A549 (cell line): ENCODE measurements around the gene WNT3A. TPM values are rescaled to one million over a fixed set of nuclear protein-coding genes. Genes with fewer than 3 reads are reported as not detected.

Experiments
- CEBPB ChIP-seq, 2 experiments: fragments of >200 bp in 1 of 2; sonication (Bioruptor Twin) in 1 of 2; formaldehyde crosslinking in 1 of 2; IDR thresholded peaks; 2 replicates each; pipeline ENCODE4 v1.6.1; 2012 to 2016
- CHD4 ChIP-seq: fragments of 200-600 bp; sonication (generic); IDR thresholded peaks from 2 replicates; pipeline ENCODE4 v1.6.1; 2016; ENCODE audit warnings: antibody characterized with exemption, mild to moderate bottlenecking, borderline replicate concordance
- EHMT2 ChIP-seq: fragments of 200-600 bp; sonication (generic); IDR thresholded peaks from 2 replicates; pipeline ENCODE4 v1.6.1; 2016; ENCODE audit warnings: antibody characterized with exemption, low read depth, mild to moderate bottlenecking, moderate library complexity
- EP300 ChIP-seq, 2 experiments: fragments of >200 bp; sonication (Bioruptor Twin); formaldehyde crosslinking; IDR thresholded peaks; 2 replicates in 1 of 2; 3 replicates in 1 of 2; pipeline ENCODE4 v1.6.1; 2016 to 2017
- GATA3 ChIP-seq: IDR thresholded peaks from 2 replicates; pipeline ENCODE4 v1.6.1; 2012; ENCODE audit warnings: borderline replicate concordance
- HOXA7 ChIP-seq: fragments of 250-450 bp; sonication (Bioruptor Pico); IDR thresholded peaks from 2 replicates; pipeline ENCODE4 v1.5.0; 2020; ENCODE audit warnings: mild to moderate bottlenecking, moderate library complexity
- HOXB5 ChIP-seq: fragments of 250-450 bp; sonication (Bioruptor Pico); IDR thresholded peaks from 2 replicates; pipeline ENCODE4 v1.5.0; 2020; ENCODE audit warnings: mild to moderate bottlenecking, moderate library complexity
- JUNB ChIP-seq: fragments of >200 bp; sonication (Bioruptor Twin); formaldehyde crosslinking; IDR thresholded peaks from 2 replicates; pipeline ENCODE4 v1.6.1; 2016
- KDM1A ChIP-seq: fragments of 200-600 bp; sonication (generic); IDR thresholded peaks from 2 replicates; pipeline ENCODE4 v1.6.1; 2016; ENCODE audit warnings: low read depth, mild to moderate bottlenecking
- MAZ ChIP-seq: fragments of 150-350 bp; IDR thresholded peaks from 2 replicates; pipeline ENCODE4 v1.6.1; 2014; ENCODE audit warnings: antibody characterized with exemption, low read depth, low read length, borderline replicate concordance
- MYC ChIP-seq: IDR thresholded peaks from 2 replicates; pipeline ENCODE4 v1.6.1; 2012; ENCODE audit warnings: mild to moderate bottlenecking, inconsistent platforms, low read length, improper control_type of control experiment, borderline replicate concordance
- NFE2L2 ChIP-seq: fragments of 150-350 bp; conservative IDR thresholded peaks from 2 replicates; pipeline ENCODE4 v1.6.1; 2014; ENCODE audit warnings: low read length
- POLR2A ChIP-seq: IDR thresholded peaks from 2 replicates; pipeline ENCODE4 v1.6.1; 2012; ENCODE audit warnings: mild to moderate bottlenecking, low read length
- RAD21 ChIP-seq, 2 experiments: fragments of >200 bp in 1 of 2; sonication (Bioruptor Twin) in 1 of 2; formaldehyde crosslinking in 1 of 2; IDR thresholded peaks in 1 of 2; conservative IDR thresholded peaks in 1 of 2; 2 replicates in 1 of 2; 3 replicates in 1 of 2; pipeline ENCODE4 v1.6.1; 2012 to 2018; ENCODE audit warnings: inconsistent platforms in 1 of 2
- RFX5 ChIP-seq: fragments of 450-650 bp; IDR thresholded peaks from 2 replicates; pipeline ENCODE4 v1.7.1; 2014; ENCODE audit warnings: antibody characterized with exemption, mild to moderate bottlenecking, moderate library complexity
- SMC3 ChIP-seq: fragments of >200 bp; sonication (Bioruptor Twin); formaldehyde crosslinking; IDR thresholded peaks from 3 replicates; pipeline ENCODE4 v1.6.1; 2018; ENCODE audit warnings: inconsistent platforms
- SREBF2 ChIP-seq: fragments of 450-650 bp; IDR thresholded peaks from 2 replicates; pipeline ENCODE4 v1.6.1; 2014; ENCODE audit warnings: mild to moderate bottlenecking, moderate library complexity
- TFCP2L1 ChIP-seq: fragments of 250-450 bp; sonication (Bioruptor Pico); IDR thresholded peaks from 2 replicates; pipeline ENCODE4 v1.5.0; 2021; ENCODE audit warnings: mild to moderate bottlenecking
- TP53 ChIP-seq: fragments of 250-450 bp; sonication (Bioruptor Pico); IDR thresholded peaks from 2 replicates; pipeline ENCODE4 v1.5.0; 2021; ENCODE audit warnings: mild to moderate bottlenecking, moderate library complexity
- ZC3H11A ChIP-seq: fragments of 450-650 bp; IDR thresholded peaks from 2 replicates; pipeline ENCODE4 v1.6.1; 2014; ENCODE audit warnings: antibody characterized with exemption, mild to moderate bottlenecking
- ZFP36 ChIP-seq: fragments of 450-650 bp; IDR thresholded peaks from 2 replicates; pipeline ENCODE4 v1.6.1; 2014; ENCODE audit warnings: borderline replicate concordance; ENCODE audit not compliant: partially characterized antibody
- ZNF302 ChIP-seq: fragments of 250-450 bp; sonication (Bioruptor Pico); IDR thresholded peaks from 2 replicates; pipeline ENCODE4 v1.9.0; 2021; ENCODE audit warnings: inconsistent platforms, mild to moderate bottlenecking, moderate library complexity
- polyA plus RNA-seq, 4 experiments: library from polyadenylated mRNA; depleted of rRNA in 3 of 4; stranded (reverse); fragments of >200 nt; fragmentation: RNase III in 1 of 4; extraction: RNeasy Plus Mini Kit Qiagen cat#74134 plus additional on column Dnase treatment in 1 of 4; gene quantifications; 2 replicates in 3 of 4; 3 replicates in 1 of 4; pipeline ENCODE4 v1.2.3, GENCODE V29; 2011 to 2017
- TF ChIP-seq, protein P1 (sequence below): IDR thresholded peaks from 2 replicates; pipeline ENCODE4 v1.6.1; 2012; ENCODE audit warnings: low read depth, borderline replicate concordance
- TF ChIP-seq, protein P2 (sequence below): fragments of >200 bp; sonication (Bioruptor Twin); formaldehyde crosslinking; IDR thresholded peaks from 2 replicates; pipeline ENCODE4 v1.6.1; 2016
- TF ChIP-seq, protein P3 (sequence below): fragments of >200 bp; sonication (Bioruptor Twin); formaldehyde crosslinking; IDR thresholded peaks from 3 replicates; pipeline ENCODE4 v1.5.1; 2016
- TF ChIP-seq, protein P4 (sequence below): fragments of 250-450 bp; sonication (Bioruptor Pico); IDR thresholded peaks from 2 replicates; pipeline ENCODE4 v1.5.0; 2021; ENCODE audit warnings: mild to moderate bottlenecking, moderate library complexity, borderline replicate concordance
- TF ChIP-seq, protein P5 (sequence below): IDR thresholded peaks from 2 replicates; pipeline ENCODE4 v1.6.1; 2012

The WNT3A gene
- polyA plus RNA-seq, 2 of the 4 experiments (the other 2 are of a cell fraction), result not detected

DNA sequence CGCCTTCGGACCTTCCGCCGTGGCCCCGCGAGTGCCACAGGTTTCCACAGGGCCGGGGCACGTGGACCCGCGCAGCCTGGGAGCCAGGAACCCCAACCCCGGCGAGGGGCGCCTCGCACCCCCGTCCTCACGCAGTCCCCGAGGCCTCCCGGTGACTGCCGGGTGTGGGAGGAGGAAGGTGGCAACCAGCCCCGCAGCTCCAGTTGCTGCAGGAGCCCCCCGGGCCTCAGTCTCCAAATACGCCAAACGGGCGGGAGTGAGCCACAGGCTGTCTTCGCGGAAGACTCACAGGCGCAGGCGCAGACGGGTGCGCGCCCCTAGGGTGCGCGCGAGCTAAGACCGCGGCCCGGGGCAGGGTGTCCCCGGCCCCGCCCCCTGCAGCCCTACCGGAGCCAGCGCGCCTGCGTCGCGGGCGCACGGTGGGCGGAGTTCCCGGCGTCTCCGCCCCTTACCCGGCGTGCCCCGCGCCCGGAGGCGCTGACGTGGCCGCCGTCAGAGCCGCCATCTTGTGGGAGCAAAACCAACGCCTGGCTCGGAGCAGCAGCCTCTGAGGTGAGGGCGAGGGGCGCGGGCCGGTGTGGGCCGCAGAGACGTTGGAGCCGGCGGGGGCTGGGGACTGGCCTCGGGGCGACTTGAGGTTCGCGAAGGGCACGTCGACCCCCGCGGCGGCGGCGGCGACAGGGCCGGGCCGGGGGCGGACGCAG lies 75.6 kb downstream of the WNT3A start, which contains the start of gene ARF1 (continued):
- no peak for TF ChIP-seq RFX5
- no peak for TF ChIP-seq SREBF2
- no peak for TF ChIP-seq HOXB5 (CRISPR knock-in tag)
- TF ChIP-seq, protein P1, sequence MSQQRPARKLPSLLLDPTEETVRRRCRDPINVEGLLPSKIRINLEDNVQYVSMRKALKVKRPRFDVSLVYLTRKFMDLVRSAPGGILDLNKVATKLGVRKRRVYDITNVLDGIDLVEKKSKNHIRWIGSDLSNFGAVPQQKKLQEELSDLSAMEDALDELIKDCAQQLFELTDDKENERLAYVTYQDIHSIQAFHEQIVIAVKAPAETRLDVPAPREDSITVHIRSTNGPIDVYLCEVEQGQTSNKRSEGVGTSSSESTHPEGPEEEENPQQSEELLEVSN, result peak; percentile 98
- TF ChIP-seq, protein P2, sequence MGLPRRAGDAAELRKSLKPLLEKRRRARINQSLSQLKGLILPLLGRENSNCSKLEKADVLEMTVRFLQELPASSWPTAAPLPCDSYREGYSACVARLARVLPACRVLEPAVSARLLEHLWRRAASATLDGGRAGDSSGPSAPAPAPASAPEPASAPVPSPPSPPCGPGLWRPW, result no peak
- TF ChIP-seq JUNB, result no peak
- TF ChIP-seq HOXA7 (CRISPR knock-in tag), result no peak
- peak; percentile 75; the same call in 1 of the 2 replicates for TF ChIP-seq CHD4
- TF ChIP-seq, protein P3, sequence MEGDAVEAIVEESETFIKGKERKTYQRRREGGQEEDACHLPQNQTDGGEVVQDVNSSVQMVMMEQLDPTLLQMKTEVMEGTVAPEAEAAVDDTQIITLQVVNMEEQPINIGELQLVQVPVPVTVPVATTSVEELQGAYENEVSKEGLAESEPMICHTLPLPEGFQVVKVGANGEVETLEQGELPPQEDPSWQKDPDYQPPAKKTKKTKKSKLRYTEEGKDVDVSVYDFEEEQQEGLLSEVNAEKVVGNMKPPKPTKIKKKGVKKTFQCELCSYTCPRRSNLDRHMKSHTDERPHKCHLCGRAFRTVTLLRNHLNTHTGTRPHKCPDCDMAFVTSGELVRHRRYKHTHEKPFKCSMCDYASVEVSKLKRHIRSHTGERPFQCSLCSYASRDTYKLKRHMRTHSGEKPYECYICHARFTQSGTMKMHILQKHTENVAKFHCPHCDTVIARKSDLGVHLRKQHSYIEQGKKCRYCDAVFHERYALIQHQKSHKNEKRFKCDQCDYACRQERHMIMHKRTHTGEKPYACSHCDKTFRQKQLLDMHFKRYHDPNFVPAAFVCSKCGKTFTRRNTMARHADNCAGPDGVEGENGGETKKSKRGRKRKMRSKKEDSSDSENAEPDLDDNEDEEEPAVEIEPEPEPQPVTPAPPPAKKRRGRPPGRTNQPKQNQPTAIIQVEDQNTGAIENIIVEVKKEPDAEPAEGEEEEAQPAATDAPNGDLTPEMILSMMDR, result no peak
- no peak for TF ChIP-seq EHMT2
- no peak for TF ChIP-seq NFE2L2
- TF ChIP-seq POLR2A, result peak; percentile 76
- 0 out of 2 replicates have a peak, but pooled peaks have one; percentile 64 for TF ChIP-seq KDM1A
- TF ChIP-seq, protein P4, sequence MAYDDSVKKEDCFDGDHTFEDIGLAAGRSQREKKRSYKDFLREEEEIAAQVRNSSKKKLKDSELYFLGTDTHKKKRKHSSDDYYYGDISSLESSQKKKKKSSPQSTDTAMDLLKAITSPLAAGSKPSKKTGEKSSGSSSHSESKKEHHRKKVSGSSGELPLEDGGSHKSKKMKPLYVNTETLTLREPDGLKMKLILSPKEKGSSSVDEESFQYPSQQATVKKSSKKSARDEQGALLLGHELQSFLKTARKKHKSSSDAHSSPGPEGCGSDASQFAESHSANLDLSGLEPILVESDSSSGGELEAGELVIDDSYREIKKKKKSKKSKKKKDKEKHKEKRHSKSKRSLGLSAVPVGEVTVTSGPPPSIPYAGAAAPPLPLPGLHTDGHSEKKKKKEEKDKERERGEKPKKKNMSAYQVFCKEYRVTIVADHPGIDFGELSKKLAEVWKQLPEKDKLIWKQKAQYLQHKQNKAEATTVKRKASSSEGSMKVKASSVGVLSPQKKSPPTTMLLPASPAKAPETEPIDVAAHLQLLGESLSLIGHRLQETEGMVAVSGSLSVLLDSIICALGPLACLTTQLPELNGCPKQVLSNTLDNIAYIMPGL (CRISPR knock-in tag), result peak; percentile 61; the same call in 1 of the 2 replicates
- TF ChIP-seq CEBPB (IDR thresholded peaks at IDR 0.05), result no peak
- TF ChIP-seq, protein P5, sequence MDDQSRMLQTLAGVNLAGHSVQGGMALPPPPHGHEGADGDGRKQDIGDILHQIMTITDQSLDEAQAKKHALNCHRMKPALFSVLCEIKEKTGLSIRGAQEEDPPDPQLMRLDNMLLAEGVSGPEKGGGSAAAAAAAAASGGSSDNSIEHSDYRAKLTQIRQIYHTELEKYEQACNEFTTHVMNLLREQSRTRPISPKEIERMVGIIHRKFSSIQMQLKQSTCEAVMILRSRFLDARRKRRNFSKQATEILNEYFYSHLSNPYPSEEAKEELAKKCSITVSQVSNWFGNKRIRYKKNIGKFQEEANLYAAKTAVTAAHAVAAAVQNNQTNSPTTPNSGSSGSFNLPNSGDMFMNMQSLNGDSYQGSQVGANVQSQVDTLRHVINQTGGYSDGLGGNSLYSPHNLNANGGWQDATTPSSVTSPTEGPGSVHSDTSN, result no peak
- no peak for TF ChIP-seq MAZ
- no peak for TF ChIP-seq EP300 (IDR thresholded peaks at IDR 0.05)
- no peak for TF ChIP-seq ZNF302 (CRISPR knock-in tag)
- TF ChIP-seq ZFP36, result no peak
- TF ChIP-seq TFCP2L1 (CRISPR knock-in tag), result 0 out of 2 replicates have a peak, but pooled peaks have one; percentile 30
- TF ChIP-seq TP53 (CRISPR knock-in tag), result 0 out of 2 replicates have a peak, but pooled peaks have one; percentile 48
- TF ChIP-seq ZC3H11A, result no peak
- TF ChIP-seq RAD21 (conservative IDR thresholded peaks at IDR 0.05 in 1 of 2, IDR thresholded peaks at IDR 0.05 in 1 of 2), result no peak
- no peak for TF ChIP-seq SMC3
- TF ChIP-seq GATA3, result no peak
- 0 out of 2 replicates have a peak, but pooled peaks have one; percentile 58 for TF ChIP-seq MYC
- TF ChIP-seq, all 56 proteins: peak for 13
